Uterus (tissue), 4 donors: ENCODE results near the gene MDM4. TPM values are rescaled to one million over a fixed set of nuclear protein-coding genes. Genes with fewer than 3 reads are reported as not detected.
"Not testable (repeated sequence)": the region's sequence is repeated elsewhere in the genome, so short reads cannot be mapped to it uniquely, and the experiment has no call there.

Source experiments
- DNase-seq, 2 donors: peaks; one replicate each; pipeline ENCODE4 v3.0.0-alpha.2; 2019 to 2020
- H3K27ac ChIP-seq, 2 donors: fragments of 200-600 bp; sonication (generic); 1 replicate in 1 of 2; 2 replicates in 1 of 2; pipeline ENCODE4 v1.5.1; 2016 to 2018
- H3K27me3 ChIP-seq, 2 donors: fragments of 200-600 bp; sonication (generic); one replicate each; pipeline ENCODE4 v1.5.1; 2018 to 2019; ENCODE audit warnings: control low read depth in 1 of 2
- H3K36me3 ChIP-seq, 2 donors: fragments of 200-600 bp; sonication (generic); one replicate each; pipeline ENCODE4 v1.5.1; 2019; ENCODE audit warnings: control low read depth in 1 of 2
- H3K4me1 ChIP-seq, 2 donors: fragments of 200-600 bp; sonication (generic); one replicate each; pipeline ENCODE4 v1.5.1; 2018 to 2019; ENCODE audit warnings: control low read depth in 1 of 2
- H3K4me3 ChIP-seq, 2 donors: fragments of 200-600 bp; sonication (generic); 1 replicate in 1 of 2; 2 replicates in 1 of 2; pipeline ENCODE4 v1.5.1; 2018 to 2019; ENCODE audit warnings: mild to moderate bottlenecking in 1 of 2
- H3K9me3 ChIP-seq, 2 donors: fragments of 200-600 bp; sonication (generic); one replicate each; pipeline ENCODE4 v1.5.1; 2019; ENCODE audit warnings: control low read depth in 1 of 2
- CTCF ChIP-seq, 4 experiments: fragments of 200-600 bp in 2 of 4; fragments of 450-650 bp in 2 of 4; sonication (generic) in 2 of 4; IDR thresholded peaks; one replicate each; pipeline ENCODE4 v1.5.1; 2016 to 2019; ENCODE audit warnings: antibody characterized with exemption in 4 of 4, mild to moderate bottlenecking in 2 of 4, moderate library complexity in 1 of 4
- POLR2A ChIP-seq, 2 donors: fragments of 450-650 bp; IDR thresholded peaks; one replicate each; pipeline ENCODE4 v1.6.1; 2016; ENCODE audit warnings: antibody characterized with exemption in 2 of 2, mild to moderate bottlenecking in 1 of 2, moderate library complexity in 1 of 2
- intact Hi-C: fragments of 100-400 bp; cut with DNase I; formaldehyde crosslinking; loops from one replicate; pipeline ENCODE4 v1.15.1; 2023; ENCODE audit warnings: low total_unique reads
- total RNA-seq, 4 donors: library from RNA; depleted of rRNA in 3 of 4; stranded (reverse); fragments of >200 nt in 3 of 4; gene quantifications; one replicate each; pipeline versions ENCODE4 v1.1.0 to v1.2.4, GENCODE V29; 2014 to 2023
- donor health status: DM: yes; HTN: yes; CAD: no.

The MDM4 gene
- total RNA-seq, 4 donors from 2014 or later = 31.0 to 141 (median 134) TPM

DNA sequence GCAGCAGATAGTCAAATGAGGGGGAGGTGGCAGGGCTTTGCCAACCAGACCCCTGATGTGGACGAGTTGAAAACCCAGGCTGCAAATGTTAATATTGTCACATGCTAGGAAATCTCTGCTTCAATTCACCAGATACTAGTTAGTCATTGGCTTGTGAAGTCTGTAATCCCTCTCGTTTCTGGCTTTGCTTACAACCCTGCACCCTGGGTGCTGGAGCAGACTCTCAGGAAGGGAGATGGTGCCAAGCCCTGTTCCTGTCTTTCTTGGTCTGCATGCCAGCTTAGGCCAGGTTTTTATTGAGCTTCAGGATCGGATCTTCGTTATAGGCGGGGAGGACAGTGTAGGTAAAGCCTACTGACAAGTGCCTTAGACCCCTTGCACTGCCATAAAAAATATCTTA is 53.3 kb downstream of the MDM4 start:
- DNase-seq = no peak
- Histone ChIP-seq H3K27ac (no peak overlapping the region), H3K36me3 (no peaks in the 10 kb centered on the region), H3K4me1 (peaks cover 0 to under 1% of the 10 kb centered on the region in 2 donors), H3K27me3 (no peaks in the 10 kb centered on the region), H3K9me3 (no peaks in the 10 kb centered on the region), H3K4me3 (no peak overlapping the region)
- intact Hi-C loops = loop anchor here (10.0 kb wide), 1 partner anchor 195 kb away; no protein-coding TSS in a partner anchor
- TF ChIP-seq POLR2A (IDR thresholded peaks at IDR 0.05) (no peak), CTCF (IDR thresholded peaks at IDR 0.05) (no peak)

- H3K4me1 ChIP-seq, H3K9me3 ChIP-seq, H3K36me3 ChIP-seq, H3K27me3 ChIP-seq, H3K27ac ChIP-seq, intact Hi-C loops, H3K4me3 ChIP-seq, DNase-seq: not testable (repeated sequence)
These were observed 53.8 kb downstream of the MDM4 start for GRCh38 chr1:204570021-204570420.

GRCh38 chr1:204571128-204571527 is 54.9 kb downstream of the MDM4 start:
- H3K9me3 ChIP-seq = no peaks in the 10 kb centered on the region
- intact Hi-C loops = no loop called here
- H3K27me3 ChIP-seq = no peaks in the 10 kb centered on the region
- no peak overlapping the region for H3K27ac ChIP-seq
- TF ChIP-seq POLR2A (IDR thresholded peaks at IDR 0.05) (no peak), CTCF (IDR thresholded peaks at IDR 0.05) (no peak)
- no peak overlapping the region for H3K4me3 ChIP-seq
- DNase-seq = no peak
- peaks cover 0 to 3% of the 10 kb centered on the region in 2 donors for H3K4me1 ChIP-seq
- no peaks in the 10 kb centered on the region for H3K36me3 ChIP-seq

DNA sequence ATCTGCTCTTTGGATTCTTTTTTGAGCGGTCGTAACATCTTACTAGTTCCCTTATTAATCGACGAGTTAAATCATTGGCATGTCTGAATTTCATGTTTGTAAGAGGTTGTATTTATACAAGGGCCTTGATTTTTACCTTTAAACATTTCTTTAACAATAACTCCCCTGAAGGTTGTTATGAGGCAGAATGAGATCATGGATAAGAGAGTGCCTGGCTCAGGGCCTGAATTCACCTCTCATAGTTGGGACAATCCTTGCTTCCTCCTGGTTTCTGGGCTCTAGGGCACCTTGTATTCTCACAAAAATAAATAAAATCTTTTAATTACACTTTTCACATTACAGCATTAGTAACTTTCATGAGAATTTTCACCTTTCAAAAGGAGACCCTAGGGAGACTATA is 55.4 kb downstream of the MDM4 start:
- intact Hi-C loops = no loop called here
- no peak overlapping the region for H3K27ac ChIP-seq
- TF ChIP-seq CTCF (IDR thresholded peaks at IDR 0.05) (no peak), POLR2A (IDR thresholded peaks at IDR 0.05) (no peak)
- H3K9me3 ChIP-seq = no peaks in the 10 kb centered on the region
- DNase-seq = no peak
- no peaks in the 10 kb centered on the region for H3K36me3 ChIP-seq
- no peaks in the 10 kb centered on the region for H3K27me3 ChIP-seq
- peaks cover 0 to 3% of the 10 kb centered on the region in 2 donors for H3K4me1 ChIP-seq
- no peak overlapping the region for H3K4me3 ChIP-seq

DNA sequence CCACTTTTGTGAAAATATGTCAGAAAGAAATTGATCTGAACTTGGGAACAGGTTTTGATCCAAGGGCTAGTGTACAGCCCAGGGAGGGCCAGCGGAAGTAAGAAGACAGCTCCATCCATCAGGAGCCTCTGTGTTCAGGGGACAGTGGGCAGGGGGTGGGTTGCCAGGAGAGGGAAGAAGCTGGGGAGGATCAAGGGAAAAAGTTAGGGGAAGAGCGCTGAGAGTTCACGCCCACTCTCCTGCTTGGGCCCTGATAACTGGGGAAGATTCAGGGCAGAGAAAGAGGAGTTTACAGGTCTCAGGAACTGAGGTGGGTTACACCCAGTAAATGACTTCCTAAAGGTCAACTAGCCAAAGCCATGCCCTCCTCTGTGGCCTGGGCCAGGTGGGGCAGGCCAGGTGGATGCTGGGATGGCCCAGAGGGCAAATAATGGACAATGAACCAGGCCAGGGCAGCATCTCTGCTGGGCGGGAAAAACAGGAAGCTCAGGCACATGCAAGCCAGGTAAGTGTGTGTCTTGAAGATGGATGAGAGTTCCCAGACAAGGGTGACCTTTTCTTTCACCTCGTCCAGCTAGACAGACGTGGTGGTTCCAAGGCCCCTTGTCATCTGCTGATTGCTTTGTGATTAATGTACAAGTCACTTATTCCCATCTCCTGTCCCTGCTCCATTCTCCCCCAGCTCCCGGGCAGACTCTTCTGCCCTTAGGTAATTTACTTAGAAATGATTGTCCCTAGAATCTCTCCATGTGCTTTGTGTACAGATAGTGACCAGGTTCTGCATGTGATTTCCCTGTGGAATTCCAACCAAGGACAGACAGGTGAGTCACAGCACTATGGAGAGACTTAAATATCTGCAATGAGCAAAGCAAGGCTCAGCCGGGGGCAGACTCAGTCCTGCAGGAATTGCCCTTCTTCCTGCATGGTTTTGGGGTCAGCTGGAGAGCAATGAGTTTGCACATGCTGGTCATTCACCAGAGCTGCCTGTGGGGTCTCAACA is 57.0 kb downstream of the MDM4 start:
- H3K36me3 ChIP-seq = no peaks in the 10 kb centered on the region
- intact Hi-C loops = no loop called here
- no peak overlapping the region for H3K27ac ChIP-seq
- H3K4me3 ChIP-seq = no peak overlapping the region
- H3K9me3 ChIP-seq = no peaks in the 10 kb centered on the region
- DNase-seq = no peak
- H3K27me3 ChIP-seq = no peaks in the 10 kb centered on the region
- TF ChIP-seq CTCF (IDR thresholded peaks at IDR 0.05) = no peak
- no peak for TF ChIP-seq POLR2A (IDR thresholded peaks at IDR 0.05)
- peaks cover 0 to 3% of the 10 kb centered on the region in 2 donors for H3K4me1 ChIP-seq
